Measurements from ENCODE around the gene RANGAP1. TPM values are rescaled to one million over a fixed set of nuclear protein-coding genes. Genes with fewer than 3 reads are reported as not detected.
A peak's percentile ranks its signal among the peaks of the same experiment; 100 is the strongest.

RANGAP1 gene
- total and polyA plus RNA-seq, 2 of the 4 experiments (the other 2 are of a cell fraction) = 71.2 to 148 TPM

GRCh38 chr22:41257696-41258095 lies 28.3 kb downstream of the RANGAP1 start:
- Histone ChIP-seq H3K56ac (ENCODE audit: extremely low read depth, insufficient read depth, low read length) (no peak overlapping the region), H3K23ac (ENCODE audit: low read depth, low read length) (0 out of 2 replicates have a peak overlapping the region, but pooled peaks have one; percentile 60), H2AFZ (replicated peaks; ENCODE audit: low read length, poor library complexity) (no peak overlapping the region), H3K79me1 (ENCODE audit: low read depth in 1 of 2, low read length in 2 of 2) (peaks cover 58 to 83% of the 10 kb centered on the region in 2 experiments), H2BK15ac (ENCODE audit: low read depth, low read length) (no peak overlapping the region), H3K4me3 (ENCODE audit: insufficient read depth, low read depth, low read length) (no peak overlapping the region), H4K5ac (ENCODE audit: low read depth, low read length) (no peak overlapping the region), H2AK9ac (replicated peaks; ENCODE audit: low read depth, low read length, poor library complexity) (peak overlapping the region; percentile 72), H3K9ac (ENCODE audit: low read depth, low read length) (no peak overlapping the region), H3K36me3 (ENCODE audit: control insufficient read depth, insufficient read depth, low read length) (peaks cover 76% of the 10 kb centered on the region), H3K4me1 (ENCODE audit: control insufficient read depth, insufficient read depth, low read length) (peaks cover 14% of the 10 kb centered on the region), H3K9me1 (ENCODE audit: insufficient read depth, low read length) (peaks cover 29% of the 10 kb centered on the region), H2AK5ac (ENCODE audit: low read depth, low read length) (no peak overlapping the region), H4K8ac (ENCODE audit: low read depth in 2 of 2, low read length in 2 of 2) (no peak overlapping the region), H3K14ac (replicated peaks; ENCODE audit: low read depth, low read length) (no peak overlapping the region), H3K4me2 (ENCODE audit: low read depth, low read length) (no peak overlapping the region), H3K4ac (ENCODE audit: low read depth, low read length) (no peak overlapping the region), H3K18ac (ENCODE audit: low read depth, low read length) (no peak overlapping the region), H4K91ac (ENCODE audit: insufficient read depth, low read depth, low read length) (no peak overlapping the region), H3K27me3 (ENCODE audit: control insufficient read depth, insufficient read depth, low read length) (no peaks in the 10 kb centered on the region), H4K20me1 (ENCODE audit: insufficient read depth, low read length) (peaks cover 26% of the 10 kb centered on the region), H2BK120ac (ENCODE audit: low read depth, low read length) (no peak overlapping the region), H2BK5ac (ENCODE audit: low read depth, low read length, poor library complexity, severe bottlenecking) (peak overlapping the region; percentile 51), H2BK20ac (ENCODE audit: low read depth, low read length) (no peak overlapping the region), H3K27ac (ENCODE audit: insufficient read depth, low read length) (no peak overlapping the region), H3K9me3 (ENCODE audit: control insufficient read depth, insufficient read depth, low read length) (no peaks in the 10 kb centered on the region)
- ATAC-seq (ENCODE audit: low read depth) (no peak), DNase-seq (no peak)
- no TSS peak for BruUV-seq (replicated peaks)
- POLR2A ChIA-PET (ENCODE audit: unreplicated experiment) = no interaction called here
- dilution Hi-C loops (cut with HindIII; ENCODE audit: low sequenced_read_pairs, unreplicated experiment) (no loop called here), intact Hi-C loops (cut with micrococcal nuclease) (loop anchor here (5.0 kb wide), 1 partner anchor 335 kb away; no protein-coding TSS in a partner anchor), in situ Hi-C loops (cut with MboI; ENCODE audit: low sequenced_read_pairs) (no loop called here)
- CTCF ChIA-PET = interaction anchor here (0.6 kb wide), 1 partner anchor 739 kb away, joined by 4 read pairs; no protein-coding TSS in a partner anchor
- TF ChIP-seq CTCF (conservative IDR thresholded peaks at IDR 0.05; ENCODE audit: low read depth, low read length) = no peak
- no peak for TF ChIP-seq ELK1 (IDR thresholded peaks at IDR 0.05; ENCODE audit: borderline replicate concordance, low read depth, low read length)
- TF ChIP-seq RCOR1 (IDR thresholded peaks at IDR 0.05; ENCODE audit: insufficient replicate concordance, low read length) = no peak
- no peak for TF ChIP-seq SMC3 (IDR thresholded peaks at IDR 0.05; ENCODE audit: low read depth, low read length)
- no peak for TF ChIP-seq CHD1 (IDR thresholded peaks at IDR 0.05; ENCODE audit: low read depth, low read length)
- no peak for TF ChIP-seq POLR2A (IDR thresholded peaks at IDR 0.05; ENCODE audit: low read depth, low read length)
- no peak for TF ChIP-seq BHLHE40 (IDR thresholded peaks at IDR 0.05; ENCODE audit: low read depth, low read length)
- TF ChIP-seq MXI1 (IDR thresholded peaks at IDR 0.05; ENCODE audit: borderline replicate concordance, low read depth, low read length) = no peak
- WGBS, 2 experiments (ENCODE audit: extremely low coverage in 2 of 2, insufficient read length in 1 of 2) = 89% methylated on average over 3 of the region's 11 CpGs; no CpG with 5 or more reads in 1 of the 2 experiments
